ENCODE data around the gene NXN.

DNA sequence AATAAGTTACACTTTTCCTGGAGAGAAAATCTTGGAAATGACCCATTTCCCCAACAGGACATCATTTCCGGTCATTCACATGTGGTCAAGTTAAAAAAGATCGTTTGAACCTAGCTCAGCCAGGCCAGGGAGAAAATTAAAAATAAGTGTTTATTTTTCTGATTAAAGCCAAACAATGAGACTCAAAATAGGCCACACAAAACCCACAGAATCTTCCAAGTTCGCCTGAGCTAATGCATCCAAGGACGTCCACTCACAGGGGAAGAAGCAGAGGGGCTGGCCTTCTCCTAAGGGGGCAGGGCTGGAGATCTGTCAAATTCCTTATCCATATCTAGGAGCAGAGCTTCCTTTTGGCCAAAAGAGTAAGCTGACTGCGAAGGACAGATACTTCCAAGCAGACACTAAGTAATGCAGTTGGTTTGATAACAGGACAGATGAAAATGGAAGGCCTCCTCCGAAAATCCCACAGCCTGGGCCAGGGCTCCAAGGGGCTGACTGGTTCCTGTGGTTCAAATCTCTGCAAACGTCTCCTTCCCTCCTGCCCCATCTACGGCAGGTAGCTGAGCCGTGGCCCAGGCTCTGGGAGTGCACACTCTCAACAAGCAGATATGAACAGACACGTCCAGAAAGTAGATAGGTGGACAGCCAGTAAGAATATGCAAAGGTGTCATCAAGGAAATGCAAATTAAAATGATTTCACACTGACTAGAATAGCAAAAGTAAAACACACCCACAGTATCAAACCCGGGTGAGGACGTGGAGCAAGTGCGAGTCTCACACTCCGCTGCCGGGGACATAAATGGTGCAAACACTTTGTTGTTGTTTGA lies 98.9 kb downstream of the NXN start:
- no peak for TF ChIP-seq CTCF (IDR thresholded peaks at IDR 0.05)
- no peak for TF ChIP-seq POLR2AphosphoS5 (IDR thresholded peaks at IDR 0.05; ENCODE audit: insufficient read depth in 1 of 2, low read depth in 1 of 2)
